GM21526 (cell line): ENCODE data around the gene AUNIP.
A peak's percentile ranks its signal among the peaks of the same experiment; 100 is the strongest.

Experiments used
- ATAC-seq: cut with Tn5 transposase; IDR thresholded peaks from one replicate; pipeline ENCODE4 v1.9.1; 2021; ENCODE audit warnings: moderate library complexity; ENCODE audit not compliant: unreplicated experiment, low FRiP score

The AUNIP gene

GRCh38 chr1:25832336-25833037 is 26.8 kb downstream of the AUNIP start:
- no peak for ATAC-seq

GRCh38 chr1:25831569-25832196 is 27.6 kb downstream of the AUNIP start:
- no peak for ATAC-seq

- ATAC-seq = no peak
These were observed 30.2 kb downstream of the AUNIP start for GRCh38 chr1:25829046-25829445.

GRCh38 chr1:25828491-25828890 is 30.8 kb downstream of the AUNIP start:
- ATAC-seq = no peak

- ATAC-seq = no peak
These were observed 32.7 kb downstream of the AUNIP start for GRCh38 chr1:25826571-25826970.

- ATAC-seq = no peak
These were observed 33.7 kb downstream of the AUNIP start for GRCh38 chr1:25825605-25826004.

GRCh38 chr1:25821630-25822091 is 37.6 kb downstream of the AUNIP start:
- no peak for ATAC-seq

GRCh38 chr1:25821112-25821476 is 38.2 kb downstream of the AUNIP start:
- no peak for ATAC-seq

GRCh38 chr1:25820247-25821111 is 38.8 kb downstream of the AUNIP start:
- peak; percentile 36 for ATAC-seq

GRCh38 chr1:25819491-25820246 is 39.6 kb downstream of the AUNIP start, which contains the start of gene MTFR1L:
TSS of gene MTFR1L (plus strand) at chr1:25819954. CDS start at chr1:25823105, 3,151 bp downstream.
- peak; percentile 72 for ATAC-seq

- ATAC-seq = no peak
These were observed 40.7 kb downstream of the AUNIP start for GRCh38 chr1:25818569-25818968.

- no peak for ATAC-seq
These were observed 41.3 kb downstream of the AUNIP start for GRCh38 chr1:25817840-25818501.

GRCh38 chr1:25816112-25816718 is 43.0 kb downstream of the AUNIP start:
- no peak for ATAC-seq

GRCh38 chr1:25815208-25816111 is 43.8 kb downstream of the AUNIP start:
- ATAC-seq = no peak

- no peak for ATAC-seq
These were observed 44.6 kb downstream of the AUNIP start for GRCh38 chr1:25814549-25815087.

GRCh38 chr1:25813734-25814471 is 45.4 kb downstream of the AUNIP start:
- ATAC-seq = no peak

GRCh38 chr1:25813071-25813733 is 46.1 kb downstream of the AUNIP start:
- ATAC-seq = no peak
